Right lobe of liver (tissue), 6 donors: ENCODE results near the gene UBE2F. TPM values are rescaled to one million over a fixed set of nuclear protein-coding genes. Genes with fewer than 3 reads are reported as not detected.
"Not testable (repeated sequence)": the region's sequence is repeated elsewhere in the genome, so short reads cannot be mapped to it uniquely, and the experiment has no call there.

ENCODE experiments used
- ATAC-seq, 4 donors: fragments of 200-7000 bp; cut with Tn5 transposase; one replicate each; pipeline ENCODE4 v1.9.1; 2020; ENCODE audit warnings: mild to moderate bottlenecking in 4 of 4, moderate library complexity in 4 of 4
- DNase-seq, 3 donors: peaks; one replicate each; pipeline ENCODE4 v3.0.0-alpha.2; 2020
- H3K27ac ChIP-seq, 3 donors: fragments of 200-600 bp; one replicate each; pipeline ENCODE4 v1.8.0; 2022
- H3K27me3 ChIP-seq, 2 donors: fragments of 200-600 bp; one replicate each; pipeline ENCODE4 v1.8.0; 2022
- H3K36me3 ChIP-seq, 4 donors: fragments of 200-600 bp; sonication (generic) in 1 of 4; one replicate each; pipeline versions ENCODE4 v1.5.1 to v1.8.0; 2017 to 2022; ENCODE audit warnings: control low read depth in 1 of 4
- H3K4me1 ChIP-seq, 4 donors: fragments of 200-600 bp; sonication (generic) in 1 of 4; one replicate each; pipeline versions ENCODE4 v1.5.1 to v1.8.0; 2017 to 2022; ENCODE audit warnings: control low read depth in 1 of 4
- H3K4me3 ChIP-seq, 3 donors: fragments of 200-600 bp; one replicate each; pipeline ENCODE4 v1.8.0; 2022
- H3K9me3 ChIP-seq, 4 donors: fragments of 200-600 bp; sonication (generic) in 1 of 4; one replicate each; pipeline versions ENCODE4 v1.5.1 to v1.8.0; 2017 to 2022; ENCODE audit warnings: control low read depth in 1 of 4
- CTCF ChIP-seq, 4 donors: fragments of 200-600 bp in 3 of 4; fragments of 450-650 bp in 1 of 4; IDR thresholded peaks; one replicate each; pipeline versions ENCODE4 v1.5.1 to v1.8.0; 2016 to 2022; ENCODE audit warnings: antibody characterized with exemption in 4 of 4, mild to moderate bottlenecking in 2 of 4
- POLR2A ChIP-seq: fragments of 450-650 bp; IDR thresholded peaks from one replicate; pipeline ENCODE4 v1.6.1; 2017; ENCODE audit warnings: antibody characterized with exemption, mild to moderate bottlenecking
- WGBS: methylation state at CpG from one replicate; pipeline ENCODE4 v1.1.6; 2018; ENCODE audit warnings: low coverage, low lambda C conversion rate; ENCODE audit not compliant: insufficient coverage; ENCODE audit errors: missing lambda C conversion rate; 5-methylcytosine and 5-hydroxymethylcytosine counted together
- intact Hi-C, 2 donors: fragments of 100-400 bp; cut with DNase I; formaldehyde crosslinking; loops; one replicate each; pipeline versions ENCODE4 v1.11.2 to v1.14.1; 2022
- total RNA-seq, 6 experiments: library from RNA; depleted of rRNA in 2 of 6; stranded (reverse); fragments of >200 nt in 2 of 6; fragmentation: NEBNext Ultra II Directional in 3 of 6; extraction: Animal tissue kit (Norgen Biotek cat#: 25700) in 3 of 6; gene quantifications; one replicate each; pipeline versions ENCODE4 v1.1.0 to v1.2.4, GENCODE V29; 2016 to 2023
- donor health status: DM: no; HTN: yes; CAD: no.
- donor health status: DM: no; HTN: no; CAD: no.
- donor health status: DM: no; HTN: no; CAD: no.
- donor health status: DM: no; HTN: yes; CAD: no.
- donor health status: DM: no; HTN: yes; CAD: no.

Gene UBE2F
- total RNA-seq, 6 experiments from 2014 or later, result 23.3 to 44.9 (median 28.3) TPM

DNA sequence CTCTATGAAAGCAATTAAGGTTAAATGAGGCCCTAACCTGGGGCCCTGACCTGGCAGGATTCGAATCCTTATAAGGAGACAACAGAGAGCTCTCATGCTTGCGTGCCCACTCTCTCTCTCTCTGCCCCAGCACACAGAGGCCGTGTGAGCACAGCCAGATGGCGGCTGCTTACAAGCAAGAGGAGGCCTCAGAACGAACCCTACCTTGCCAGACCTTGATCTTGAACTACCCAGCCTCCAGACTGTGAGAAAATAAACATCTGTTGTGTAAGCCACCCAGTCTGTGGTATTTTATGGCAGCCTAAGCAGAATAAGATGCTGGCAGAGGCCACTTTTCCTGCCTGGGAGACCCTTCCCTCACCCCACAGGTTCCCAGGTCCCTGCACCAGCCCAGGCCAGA is 5.2 kb upstream of the UBE2F start:
- ATAC-seq (no peak), DNase-seq (no peak)
- WGBS, result no CpG with 5 or more reads among the region's 5 CpGs
- no peaks in the 10 kb centered on the region for H3K27me3 ChIP-seq
- no peaks in the 10 kb centered on the region for H3K4me1 ChIP-seq
- H3K27ac ChIP-seq, result no peak overlapping the region
- intact Hi-C loops, result no loop called here
- no peaks in the 10 kb centered on the region for H3K9me3 ChIP-seq
- H3K36me3 ChIP-seq, result no peaks in the 10 kb centered on the region
- H3K4me3 ChIP-seq, result no peak overlapping the region
- TF ChIP-seq POLR2A, result no peak
- no peak for TF ChIP-seq CTCF (IDR thresholded peaks at IDR 0.05)

DNA sequence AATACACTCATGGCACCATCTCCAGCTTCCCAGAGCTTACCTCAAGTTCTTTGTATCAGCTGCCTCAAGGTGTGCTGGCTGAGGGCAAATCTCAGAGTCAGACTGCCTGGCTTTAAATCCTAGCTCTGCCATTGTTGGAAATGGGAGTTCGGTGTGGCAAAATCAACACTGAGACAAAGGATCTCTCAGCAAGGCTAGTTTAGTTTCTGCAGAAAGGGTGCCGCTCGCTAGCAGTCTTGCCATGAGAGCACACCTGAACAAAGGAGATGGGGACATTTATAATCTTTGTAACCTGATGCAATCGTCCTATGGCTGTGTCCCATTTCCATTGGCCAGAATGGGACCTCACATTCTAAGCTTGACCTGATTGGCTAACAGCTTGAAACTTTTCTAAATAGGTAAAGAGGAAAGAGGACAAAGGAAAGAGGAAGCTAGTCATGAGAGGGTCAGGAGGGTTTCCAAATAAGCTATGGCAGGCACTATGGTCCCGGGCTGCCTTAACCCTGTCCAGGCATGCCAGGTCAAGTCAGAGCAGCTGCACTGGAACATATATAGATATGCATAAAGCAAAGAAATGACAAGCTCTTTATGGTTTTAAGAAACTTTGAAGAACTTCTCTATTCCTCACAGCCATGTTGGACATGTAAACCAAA is 4.3 kb upstream of the UBE2F start:
- WGBS, result 41% methylated on average over 3 of the region's 5 CpGs
- H3K9me3 ChIP-seq, result no peaks in the 10 kb centered on the region
- H3K27ac ChIP-seq, result no peak overlapping the region
- no peak overlapping the region for H3K4me3 ChIP-seq
- intact Hi-C loops, result no loop called here
- no peaks in the 10 kb centered on the region for H3K36me3 ChIP-seq
- H3K27me3 ChIP-seq, result no peaks in the 10 kb centered on the region
- DNase-seq, result no peak
- H3K4me1 ChIP-seq, result no peaks in the 10 kb centered on the region
- TF ChIP-seq POLR2A (no peak), CTCF (IDR thresholded peaks at IDR 0.05) (no peak)
- ATAC-seq, result no peak

DNA sequence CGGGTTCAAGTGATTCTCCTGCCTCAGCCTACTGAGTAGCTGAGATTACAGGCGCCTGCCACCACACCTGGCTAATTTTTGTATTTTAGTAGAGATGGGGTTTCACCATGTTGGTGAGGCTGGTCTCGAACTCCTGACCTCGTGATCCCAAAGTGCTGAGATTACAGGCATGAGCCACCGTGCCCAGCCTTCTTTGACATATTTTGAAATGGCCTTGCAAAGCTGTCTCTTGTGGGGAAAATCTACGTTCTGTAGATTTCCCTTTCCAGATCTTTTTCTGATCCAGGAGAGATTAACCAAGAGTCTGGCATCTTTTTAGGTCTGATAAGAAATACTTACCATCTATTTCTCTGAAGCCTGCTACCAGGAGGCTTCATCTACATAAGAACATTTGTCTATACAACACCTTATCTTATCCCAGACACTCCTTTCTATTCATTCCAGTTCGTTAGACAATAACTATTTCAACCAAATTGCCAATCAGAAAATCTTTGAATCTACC is 3.3 kb upstream of the UBE2F start:
- H3K36me3 ChIP-seq, H3K27me3 ChIP-seq, H3K27ac ChIP-seq, H3K4me3 ChIP-seq, H3K9me3 ChIP-seq, DNase-seq, ATAC-seq, H3K4me1 ChIP-seq, intact Hi-C loops: not testable (repeated sequence)
- WGBS, result 60% methylated on average over 7 of the region's 7 CpGs

DNA sequence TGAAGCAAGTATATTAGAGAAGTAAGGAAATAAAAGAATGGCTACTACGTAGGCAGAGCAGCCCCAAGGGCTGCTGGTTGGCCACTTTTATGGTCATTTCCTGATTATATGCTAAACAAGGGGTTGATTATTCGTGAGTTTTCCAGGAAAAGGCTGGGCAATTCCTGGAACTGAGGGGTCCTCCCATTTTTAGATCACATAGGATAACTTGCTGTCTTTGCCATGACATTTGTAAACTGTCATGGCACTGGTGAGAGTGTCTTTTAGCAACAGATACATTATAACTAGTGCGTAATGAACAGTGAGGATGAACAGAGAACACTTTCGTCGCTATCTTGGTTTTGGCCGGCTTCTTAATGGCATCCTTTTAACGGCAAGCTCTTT is 2.6 kb upstream of the UBE2F start:
- peaks cover 0 to 12% (median 3%) of the 10 kb centered on the region in 4 donors for H3K4me1 ChIP-seq
- ATAC-seq (no peak), DNase-seq (no peak)
- WGBS, result 50% methylated on average over 2 of the region's 7 CpGs
- no peaks in the 10 kb centered on the region for H3K27me3 ChIP-seq
- no peaks in the 10 kb centered on the region for H3K9me3 ChIP-seq
- no peak overlapping the region for H3K4me3 ChIP-seq
- no peaks in the 10 kb centered on the region for H3K36me3 ChIP-seq
- H3K27ac ChIP-seq, result no peak overlapping the region
- TF ChIP-seq CTCF (IDR thresholded peaks at IDR 0.05), result no peak
- no peak for TF ChIP-seq POLR2A
- intact Hi-C loops, result no loop called here

DNA sequence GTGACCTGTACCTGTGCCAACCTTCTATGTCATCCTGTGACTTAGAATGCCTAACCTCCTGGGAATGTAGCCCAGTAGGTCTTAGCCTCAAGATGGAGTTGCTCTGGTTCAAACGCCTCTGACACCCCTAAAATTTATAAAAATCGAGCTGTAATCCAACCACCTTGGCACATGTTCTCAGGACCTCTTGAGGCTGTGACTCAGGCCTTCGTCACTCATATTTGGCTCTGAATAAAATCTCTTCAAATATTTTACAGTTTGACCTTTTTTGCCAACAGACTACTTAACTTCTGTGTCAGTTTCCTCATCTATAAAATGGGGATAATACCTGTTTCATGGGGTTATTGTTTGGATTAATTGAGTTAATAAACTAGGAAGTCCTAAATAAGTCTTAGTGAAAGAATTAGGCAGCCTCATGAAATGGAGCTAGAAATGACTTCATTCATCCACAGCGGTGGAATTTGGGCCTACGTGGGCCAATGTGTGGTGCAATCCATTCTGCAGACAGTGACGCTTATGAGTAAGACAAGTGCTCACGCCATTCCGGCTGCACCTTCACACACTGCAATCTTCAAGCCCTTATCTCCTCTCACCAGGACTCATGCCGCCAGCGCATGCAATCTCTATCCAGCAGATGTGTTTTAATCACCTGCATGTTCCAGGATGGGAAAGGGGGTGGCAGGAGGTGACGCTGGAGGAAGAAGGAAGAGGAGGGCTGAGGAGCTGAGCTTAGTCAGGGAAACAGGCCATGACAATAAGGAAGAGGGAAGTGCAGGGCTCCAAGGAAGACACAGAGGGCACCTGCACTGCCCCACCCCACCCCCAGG is 2.0 kb upstream of the UBE2F start:
- H3K9me3 ChIP-seq, result no peaks in the 10 kb centered on the region
- 82% methylated on average over 10 of the region's 11 CpGs for WGBS
- ATAC-seq (no peak), DNase-seq (no peak)
- TF ChIP-seq POLR2A (no peak), CTCF (IDR thresholded peaks at IDR 0.05) (no peak)
- peaks cover 0 to 16% (median 3%) of the 10 kb centered on the region in 4 donors for H3K4me1 ChIP-seq
- no peaks in the 10 kb centered on the region for H3K36me3 ChIP-seq
- H3K4me3 ChIP-seq, result no peak overlapping the region
- no peaks in the 10 kb centered on the region for H3K27me3 ChIP-seq
- H3K27ac ChIP-seq, result no peak overlapping the region
- intact Hi-C loops, result no loop called here

- intact Hi-C loops, DNase-seq, H3K27me3 ChIP-seq, H3K36me3 ChIP-seq, H3K9me3 ChIP-seq, ATAC-seq: not testable (repeated sequence)
- 80% methylated on average over 12 of the region's 13 CpGs for WGBS
- Histone ChIP-seq H3K4me3 (peak overlapping the region; percentile 69 to 86 (median 82)), H3K27ac (peak overlapping the region in 1 of 3 donors; percentile 20), H3K4me1 (peaks cover 0 to 16% (median 3%) of the 10 kb centered on the region in 4 donors)
These were observed 970 bp upstream of the UBE2F start for GRCh38 chr2:237965844-237966243.
